Ureter (tissue), 1 donor: ENCODE results near the gene UBR1. TPM values are rescaled to one million over a fixed set of nuclear protein-coding genes. Genes with fewer than 3 reads are reported as not detected.
"Not testable (repeated sequence)": the region's sequence is repeated elsewhere in the genome, so short reads cannot be mapped to it uniquely, and the experiment has no call there.

Source experiments
- DNase-seq: peaks from one replicate; pipeline ENCODE4 v3.0.0-alpha.2; 2020; ENCODE audit warnings: low spot score
- total RNA-seq: library from RNA; stranded (reverse); gene quantifications from one replicate; pipeline ENCODE4 v1.2.4, GENCODE V29; 2023
- donor health status: DM: yes; HTN: yes; CAD: no.

Gene UBR1
- total RNA-seq, 1 donor from 2014 or later: 49.0 TPM

DNA sequence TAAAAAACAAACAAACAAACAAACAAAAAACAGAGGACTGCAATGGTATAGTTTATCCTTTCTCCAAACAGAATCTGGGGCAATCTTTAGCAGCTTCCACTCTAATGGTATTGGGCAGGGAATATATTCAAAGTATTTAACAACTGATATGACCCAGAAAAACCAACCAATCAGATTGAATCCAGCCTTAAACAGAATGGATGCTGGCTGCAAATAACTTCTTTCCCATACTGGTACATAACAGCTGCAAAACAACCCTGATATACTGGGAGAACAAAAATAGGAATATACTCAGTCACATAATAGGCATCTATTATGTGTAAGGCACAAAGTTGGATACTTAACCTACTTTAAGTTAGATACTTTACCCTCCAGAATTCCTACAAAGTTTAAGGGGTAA, 49.1 kb downstream of the UBR1 start:
- no peak for DNase-seq

DNA sequence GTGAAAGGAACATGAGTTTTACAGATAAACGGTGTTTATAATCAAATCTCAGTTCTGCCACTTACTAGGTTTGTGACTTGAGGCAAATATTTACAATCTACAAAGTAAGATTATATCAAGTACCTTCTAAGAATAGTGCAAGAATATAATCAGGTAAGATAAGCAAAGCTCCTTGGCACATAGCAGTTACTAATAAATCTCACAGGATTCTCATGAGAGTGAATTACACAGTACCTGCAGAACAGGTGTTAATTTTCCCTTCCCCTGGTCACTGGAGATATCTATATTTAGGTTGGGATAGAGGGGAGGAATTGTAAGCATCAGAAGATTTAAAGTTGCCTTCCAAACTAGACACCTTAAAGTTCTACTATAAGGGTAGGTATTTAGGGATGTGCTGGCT, 53.0 kb downstream of the UBR1 start:
- no peak for DNase-seq

DNA sequence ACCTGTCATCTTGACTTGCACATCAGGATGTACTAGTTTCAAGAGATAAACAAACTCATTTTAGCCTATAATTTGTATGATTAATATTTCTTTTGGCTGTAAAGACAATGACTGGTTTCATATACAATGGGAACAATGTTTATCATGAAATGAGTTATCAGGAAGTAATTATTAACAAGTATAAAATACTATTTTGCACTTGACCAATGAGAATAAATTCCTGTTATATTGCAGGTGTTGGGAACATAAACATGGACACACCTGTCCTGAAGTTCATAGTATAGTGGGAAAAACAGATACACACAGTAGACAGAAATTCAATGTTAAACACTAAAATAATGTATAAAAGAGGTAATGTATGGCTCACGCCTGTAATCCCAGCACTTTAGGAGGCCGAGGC, 56.9 kb downstream of the UBR1 start:
- DNase-seq: no peak

DNA sequence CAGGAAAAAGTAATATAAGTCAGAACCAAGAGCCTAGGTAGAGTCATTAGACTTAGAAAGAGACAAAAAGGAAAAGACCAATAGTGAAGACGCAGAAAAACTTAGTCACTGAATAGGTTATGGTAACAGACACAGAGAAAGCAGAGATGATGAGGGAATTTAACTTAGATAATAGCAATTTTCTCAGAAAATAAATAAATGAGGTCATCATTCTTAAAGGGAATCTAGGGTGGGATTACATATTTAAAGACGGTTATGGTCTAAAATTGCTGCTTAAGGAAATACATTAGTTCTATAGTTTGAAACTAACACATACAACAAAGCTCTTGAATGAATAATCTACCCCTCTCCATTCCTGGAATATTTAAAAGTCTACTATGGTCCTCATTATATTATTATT, 59.4 kb downstream of the UBR1 start:
- no peak for DNase-seq

DNA sequence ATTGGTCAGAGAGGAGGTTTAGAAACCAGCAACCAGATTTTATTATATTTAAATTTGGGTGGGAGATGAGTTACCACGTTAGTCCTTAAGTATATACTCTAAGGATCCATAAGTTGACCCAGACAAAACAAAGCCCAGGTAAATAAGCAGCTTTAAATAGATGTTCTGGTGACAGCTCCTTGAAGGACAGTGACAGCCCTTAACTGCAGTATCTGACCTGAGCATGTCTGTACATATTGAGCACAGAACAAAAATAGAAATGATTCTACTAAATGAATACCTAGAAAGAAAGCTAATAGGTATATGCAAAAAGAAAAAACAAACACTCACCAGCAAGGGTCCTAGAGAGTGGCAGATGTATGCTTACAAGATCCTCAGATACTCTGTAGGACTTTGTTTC, 63.0 kb downstream of the UBR1 start:
- DNase-seq: no peak

DNA sequence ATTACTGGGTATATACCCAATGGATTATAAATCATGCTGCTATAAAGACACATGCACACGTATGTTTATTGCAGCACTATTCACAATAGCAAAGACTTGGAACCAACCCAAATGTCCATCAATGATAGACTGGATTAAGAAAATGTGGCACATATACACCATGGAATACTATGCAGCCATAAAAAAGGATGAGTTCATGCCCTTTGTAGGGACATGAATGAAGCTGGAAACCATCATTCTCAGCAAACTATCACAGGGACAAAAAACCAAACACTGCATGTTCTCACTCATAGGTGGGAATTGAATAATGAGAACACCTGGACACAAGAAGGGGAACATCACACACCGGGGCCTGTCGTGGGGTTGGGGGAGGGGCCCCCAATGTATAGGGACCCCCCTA, 64.8 kb downstream of the UBR1 start:
- DNase-seq: not testable (repeated sequence)

DNA sequence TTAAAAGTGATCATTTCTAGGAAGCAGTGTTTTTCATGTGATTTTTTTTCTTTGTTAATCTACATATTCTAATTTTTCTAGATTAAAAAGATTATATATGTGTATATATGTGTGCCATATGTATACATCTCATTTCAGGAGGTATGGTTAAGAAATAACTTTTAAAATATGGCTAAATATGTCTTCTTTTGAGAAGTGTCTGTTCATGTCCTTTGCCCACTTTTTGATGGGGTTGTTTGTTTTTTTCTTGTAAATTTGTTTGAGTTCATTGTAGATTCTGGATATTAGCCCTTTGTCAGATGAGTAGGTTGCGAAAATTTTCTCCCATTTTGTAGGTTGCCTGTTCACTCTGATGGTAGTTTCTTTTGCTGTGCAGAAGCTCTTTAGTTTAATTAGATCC, 70.6 kb downstream of the UBR1 start:
- DNase-seq: not testable (repeated sequence)

DNA sequence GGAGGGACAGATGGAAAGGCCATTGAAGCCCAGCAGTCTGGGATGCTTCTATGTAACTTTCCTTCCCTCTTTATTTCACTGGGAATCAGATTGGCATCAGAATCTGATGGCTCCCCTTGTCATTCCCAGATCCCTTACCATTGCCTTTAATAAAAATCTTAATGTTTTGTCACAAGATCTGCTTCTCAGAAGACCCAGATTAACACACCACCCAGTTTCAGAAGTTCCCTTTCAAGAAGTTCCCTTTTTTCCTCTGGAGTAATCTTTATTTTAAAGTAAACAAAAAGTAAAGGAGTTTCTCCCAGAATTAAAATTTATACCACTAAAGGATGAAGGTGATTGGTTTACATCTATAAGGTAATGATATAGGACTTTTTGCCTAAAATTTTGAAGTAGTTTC, 76.4 kb downstream of the UBR1 start:
- no peak for DNase-seq

DNA sequence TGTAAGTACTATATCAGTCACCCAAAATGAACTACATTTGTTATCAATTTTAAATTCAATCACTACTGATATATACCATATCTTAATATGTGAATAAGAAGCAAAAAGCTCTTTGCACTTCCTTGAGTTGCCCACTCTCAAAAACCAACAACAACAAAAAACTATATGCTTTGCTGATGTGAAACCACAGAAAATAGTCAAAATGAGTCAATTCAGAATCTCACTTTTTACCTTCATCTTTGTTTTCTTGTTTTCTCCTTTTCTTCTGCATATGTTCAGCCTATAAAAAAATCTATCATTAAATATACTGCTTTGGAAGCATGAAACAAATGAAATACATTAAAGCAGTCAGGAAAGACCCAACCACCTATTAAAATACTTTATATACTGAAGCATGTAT, 80.7 kb downstream of the UBR1 start:
- DNase-seq: no peak

DNA sequence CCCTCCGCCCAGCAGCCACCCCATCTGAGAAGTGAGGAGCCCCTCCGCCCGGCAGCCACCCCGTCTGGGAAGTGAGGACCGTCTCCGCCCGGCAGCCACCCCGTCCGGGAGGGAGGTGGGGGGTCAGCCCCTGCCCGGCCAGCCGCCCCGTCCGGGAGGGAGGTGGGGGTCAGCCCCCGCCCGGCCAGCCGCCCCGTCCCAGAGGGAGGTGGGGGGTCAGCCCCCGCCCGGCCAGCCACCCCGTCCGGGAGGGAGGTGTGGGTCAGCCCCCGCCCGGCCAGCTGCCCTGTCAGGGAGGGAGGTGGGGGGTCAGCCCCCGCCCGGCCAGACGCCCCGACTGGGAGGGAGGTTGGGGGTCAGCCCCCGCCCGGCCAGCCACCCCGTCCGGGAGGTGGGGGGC, 91.2 kb downstream of the UBR1 start:
- not testable (repeated sequence) for DNase-seq

DNA sequence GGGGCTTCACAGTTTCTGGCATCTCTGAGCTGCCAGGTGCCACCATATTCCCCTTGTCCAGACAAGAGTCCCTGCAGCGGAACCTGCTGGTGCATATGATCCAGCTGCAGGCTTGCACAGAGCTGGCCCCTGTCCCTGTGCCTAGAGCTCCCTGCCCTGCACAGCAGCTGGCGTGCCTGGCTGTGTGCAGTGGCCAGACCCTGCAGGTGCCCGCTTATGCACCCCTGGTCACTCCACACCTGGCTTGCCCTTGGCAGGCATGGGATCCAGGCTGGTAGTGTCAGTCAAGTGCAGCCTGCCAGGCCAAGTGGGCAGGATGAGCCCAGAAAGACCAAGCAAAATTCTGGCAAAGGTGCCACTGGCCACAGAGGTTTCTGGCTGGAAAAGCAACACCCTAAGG, 96.6 kb downstream of the UBR1 start:
- no peak for DNase-seq

DNA sequence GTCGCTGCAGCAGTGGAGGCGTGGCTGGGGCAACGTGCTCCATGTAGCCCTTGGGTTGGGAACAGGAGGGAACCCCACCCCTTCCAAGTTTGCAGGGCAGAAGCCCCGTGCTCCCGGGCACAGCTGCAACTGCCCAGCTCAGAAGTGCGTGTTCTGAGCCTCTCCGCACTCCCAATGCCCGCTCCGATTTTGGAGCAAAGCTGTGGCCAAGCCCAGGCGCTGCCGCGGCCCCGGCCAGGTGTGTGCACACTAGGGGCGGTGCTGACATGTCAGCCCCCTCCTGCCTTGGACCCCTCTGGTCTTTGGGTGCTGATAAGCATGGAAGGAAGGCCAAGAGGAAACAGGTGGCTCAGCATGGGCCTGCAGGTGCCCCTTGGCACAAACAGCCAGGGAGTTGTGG, 97.7 kb downstream of the UBR1 start:
- DNase-seq: no peak

DNA sequence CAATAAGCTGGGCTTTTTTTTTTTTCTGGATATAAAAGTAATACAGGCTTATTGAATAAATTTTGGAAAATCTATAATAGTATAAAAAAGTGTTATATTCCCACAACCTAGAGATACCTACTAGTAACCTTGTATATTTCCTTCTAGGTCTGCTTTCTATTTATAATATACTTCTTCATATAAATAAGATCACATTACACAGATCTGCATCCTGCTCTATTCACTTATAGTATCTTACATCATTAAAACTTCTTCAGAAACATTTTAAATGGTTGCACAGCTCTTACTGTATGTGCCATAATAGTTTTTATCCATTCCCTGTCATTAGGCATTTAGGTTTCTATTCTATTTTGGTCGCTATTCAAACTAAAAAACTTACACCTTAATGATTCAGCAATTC, 98.3 kb downstream of the UBR1 start:
- no peak for DNase-seq

DNA sequence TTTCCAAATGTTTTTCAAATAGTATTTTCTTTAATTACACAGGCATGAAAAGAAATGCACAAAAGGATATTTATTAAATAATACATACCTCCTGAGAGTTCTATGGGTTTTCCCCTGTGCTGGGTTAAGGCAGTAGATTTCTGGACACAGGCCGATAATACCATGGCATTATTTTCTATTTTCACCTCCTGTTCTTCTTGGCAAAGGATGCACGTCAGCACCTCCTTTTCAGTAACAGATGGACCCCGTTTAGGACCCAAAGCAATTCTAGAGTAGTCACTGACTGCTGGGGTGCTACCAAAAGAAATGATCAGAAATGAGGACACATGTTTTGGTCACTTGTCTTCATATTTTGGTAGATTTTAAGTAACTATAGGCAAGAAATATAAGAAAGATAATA, 98.8 kb downstream of the UBR1 start:
- DNase-seq: no peak

DNA sequence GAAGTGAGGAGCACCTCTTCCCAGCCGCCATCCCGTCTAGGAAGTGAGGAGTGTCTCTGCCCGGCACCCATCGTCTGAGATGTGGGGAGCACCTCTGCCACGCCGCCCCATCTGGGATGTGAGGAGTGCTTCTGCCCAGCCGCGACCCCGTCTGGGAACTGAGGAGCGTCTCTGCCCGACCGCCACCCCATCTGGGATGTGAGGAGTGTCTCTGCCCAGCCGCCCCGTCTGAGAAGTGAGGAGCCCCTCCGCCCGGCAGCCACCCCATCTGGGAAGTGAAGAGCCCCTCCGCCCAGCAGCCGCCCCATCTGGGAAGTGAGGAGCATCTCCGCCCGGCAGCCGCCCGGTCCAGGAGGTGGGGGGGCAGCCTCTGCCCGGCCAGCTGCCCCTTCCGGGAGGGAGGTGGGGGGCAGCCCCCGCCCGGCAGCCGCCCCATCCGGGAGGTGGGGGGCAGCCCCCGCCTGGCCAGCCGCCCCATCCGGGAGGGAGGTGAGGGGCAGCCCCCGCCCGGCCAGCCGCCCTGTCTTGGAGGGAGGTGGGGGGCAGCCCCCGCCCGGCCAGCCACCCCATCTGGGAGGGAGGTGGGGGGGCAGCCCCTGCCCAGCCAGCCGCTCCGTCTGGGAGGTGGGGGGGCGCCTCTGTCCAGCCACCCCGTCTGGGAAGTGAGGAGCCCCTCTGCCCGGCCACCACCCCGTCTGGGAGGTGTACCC, 100.8 kb downstream of the UBR1 start:
- not testable (repeated sequence) for DNase-seq

DNA sequence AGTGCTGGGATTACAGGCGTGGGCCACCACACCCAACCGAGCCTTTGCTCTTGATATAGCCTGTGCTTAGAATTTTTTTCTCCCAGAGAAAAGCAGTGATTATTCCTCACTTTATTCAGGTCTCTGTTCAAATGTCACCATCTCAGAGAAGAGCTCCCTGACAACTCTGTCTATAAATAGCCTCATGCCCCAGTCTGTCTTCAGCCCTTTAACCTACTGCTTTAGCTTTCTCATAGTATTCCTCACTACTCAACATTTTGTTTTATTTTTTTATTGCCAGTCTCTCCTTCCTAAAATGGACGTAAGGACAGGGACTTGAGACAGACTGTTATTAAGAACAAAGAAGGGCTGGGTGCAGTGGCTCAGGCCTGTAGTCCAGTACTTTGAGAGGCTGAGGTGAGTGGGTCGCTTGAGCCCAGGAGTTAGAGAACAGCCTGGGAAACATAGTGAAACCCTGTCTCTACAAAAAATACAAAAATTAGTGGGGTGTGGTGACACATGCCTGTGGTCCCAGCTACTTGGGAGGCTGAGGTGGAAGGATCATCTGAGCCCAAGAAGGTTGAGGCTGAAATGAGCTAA, 106.5 kb downstream of the UBR1 start:
- DNase-seq: no peak

DNA sequence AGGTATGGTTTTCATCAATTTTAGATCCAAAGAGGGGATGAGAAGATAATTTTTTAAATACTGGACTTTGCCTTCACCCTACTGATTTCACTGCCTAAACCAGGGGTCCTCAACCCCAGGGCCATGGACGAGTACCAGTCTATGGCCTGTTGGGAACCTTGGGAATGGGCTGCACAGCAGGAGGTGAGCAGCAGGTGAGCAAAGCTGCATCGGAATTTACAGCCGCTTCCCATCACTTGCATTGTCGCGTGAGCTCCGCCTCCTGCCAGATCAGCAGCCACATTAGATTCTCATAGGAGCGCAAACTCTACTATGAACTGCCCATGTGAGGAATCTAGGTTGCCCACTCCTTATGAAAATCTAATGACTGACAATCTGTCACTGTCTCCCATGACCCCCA, 109.0 kb downstream of the UBR1 start:
- no peak for DNase-seq

DNA sequence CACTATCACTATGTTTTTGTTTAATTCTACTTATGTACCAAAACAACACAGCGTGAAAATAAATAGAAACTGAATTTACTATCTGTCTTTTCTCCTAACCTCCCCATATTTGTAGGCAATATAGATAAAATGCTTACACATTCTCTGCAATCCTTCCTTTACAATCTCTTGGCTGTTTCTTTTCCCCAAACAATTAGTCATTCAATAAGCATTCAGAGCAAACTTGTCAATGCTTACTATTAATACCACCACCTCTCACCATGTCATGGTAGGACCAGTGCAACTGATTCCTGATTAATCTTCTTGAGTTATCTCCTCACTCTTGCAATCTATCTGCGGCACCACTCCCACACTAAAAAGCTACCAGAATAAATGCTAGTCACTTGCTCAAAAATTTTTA, 111.3 kb downstream of the UBR1 start:
- no peak for DNase-seq

DNA sequence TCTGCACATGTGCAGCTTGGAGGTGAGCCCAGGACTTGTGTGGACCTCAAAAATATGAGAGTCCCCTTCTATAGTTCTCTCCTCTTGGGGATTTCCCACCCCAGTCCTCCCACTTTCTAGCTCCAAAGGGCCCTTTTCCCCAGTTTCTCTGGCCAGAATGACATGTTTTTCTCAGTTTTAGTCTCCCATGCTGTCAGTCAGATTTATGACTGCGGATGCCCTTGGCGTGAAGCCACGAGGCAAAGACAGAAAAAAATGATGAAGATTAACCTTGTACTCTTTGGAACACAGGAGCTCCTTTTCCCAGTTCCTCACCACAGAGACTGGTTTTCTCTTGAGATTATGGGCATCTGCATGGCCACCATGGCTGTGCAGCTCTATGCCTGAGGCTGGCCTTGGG, 113.2 kb downstream of the UBR1 start:
- DNase-seq: no peak

DNA sequence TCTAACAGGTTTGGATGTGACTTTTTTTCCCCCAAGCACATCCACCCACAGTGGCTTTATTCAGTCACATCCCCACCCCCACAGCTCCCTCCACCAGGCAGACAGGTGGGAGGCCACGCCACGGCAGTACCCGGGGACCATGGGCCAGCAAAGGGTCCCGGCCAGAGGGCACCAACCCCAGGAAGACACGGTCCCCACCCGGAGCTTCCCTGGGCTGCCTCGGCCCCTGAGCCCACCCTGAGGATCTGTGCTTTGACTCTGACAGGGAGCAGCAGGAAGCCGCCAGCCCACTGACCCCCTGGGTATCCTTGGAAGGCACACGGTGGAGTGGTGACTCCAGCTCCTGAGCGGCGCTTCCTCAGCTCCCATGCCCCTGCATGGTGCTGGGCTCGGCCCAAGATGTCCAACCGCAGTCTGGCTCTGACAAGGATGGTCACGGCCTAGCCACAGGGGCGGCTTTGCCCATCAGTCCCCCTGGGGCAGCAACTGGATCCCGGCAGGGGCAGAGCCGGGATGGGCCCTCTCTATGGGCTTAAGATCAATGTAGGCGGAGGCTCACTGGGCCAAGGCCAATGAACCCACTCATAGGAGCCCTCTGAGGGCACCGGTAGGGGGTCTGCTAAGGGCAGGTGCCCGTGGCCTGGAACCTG, 119.0 kb downstream of the UBR1 start:
- no peak for DNase-seq

DNA sequence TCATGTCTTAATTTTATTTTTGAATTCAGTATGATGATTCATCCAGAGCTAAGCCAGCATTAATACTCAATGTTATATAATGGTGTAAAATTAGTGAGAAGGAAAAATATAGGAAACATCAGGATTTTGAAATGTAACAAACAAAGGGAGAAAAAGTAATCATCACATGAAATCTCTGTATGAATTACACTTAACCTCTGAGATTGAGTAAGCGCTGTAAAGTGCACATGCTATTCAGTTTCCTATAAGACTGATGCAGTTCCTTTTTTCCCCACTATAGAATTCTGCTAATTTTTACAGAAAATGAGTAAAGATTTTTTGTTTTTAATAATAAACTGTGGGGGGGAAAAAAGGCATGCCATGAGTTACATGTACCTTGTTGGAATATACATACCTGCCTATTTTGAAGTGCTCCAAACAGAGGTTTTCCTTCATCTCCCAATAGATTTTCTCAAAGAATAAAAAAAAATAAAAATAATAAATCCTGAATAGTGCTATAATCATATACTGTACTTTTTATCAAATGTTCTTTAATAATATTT, 121.3 kb downstream of the UBR1 start:
- no peak for DNase-seq

DNA sequence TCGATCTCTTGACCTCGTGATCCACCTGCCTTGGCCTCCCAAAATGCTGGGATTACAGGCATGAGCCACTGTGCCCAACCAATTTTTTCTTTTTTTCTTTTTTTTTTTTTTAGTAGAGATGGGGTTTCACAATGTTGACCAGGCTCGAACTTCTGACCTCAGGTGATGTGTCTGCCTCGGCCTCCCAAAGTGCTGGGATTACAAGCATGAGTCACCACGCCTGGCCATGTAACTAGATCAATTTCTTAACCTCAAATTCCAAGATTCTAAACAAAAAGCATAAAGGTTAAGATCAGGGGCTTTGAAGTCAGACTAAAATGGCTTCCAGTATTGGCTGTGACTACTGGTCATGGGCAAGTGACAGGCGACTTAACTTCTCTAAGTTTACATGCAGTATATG, 126.7 kb downstream of the UBR1 start:
- not testable (repeated sequence) for DNase-seq

DNA sequence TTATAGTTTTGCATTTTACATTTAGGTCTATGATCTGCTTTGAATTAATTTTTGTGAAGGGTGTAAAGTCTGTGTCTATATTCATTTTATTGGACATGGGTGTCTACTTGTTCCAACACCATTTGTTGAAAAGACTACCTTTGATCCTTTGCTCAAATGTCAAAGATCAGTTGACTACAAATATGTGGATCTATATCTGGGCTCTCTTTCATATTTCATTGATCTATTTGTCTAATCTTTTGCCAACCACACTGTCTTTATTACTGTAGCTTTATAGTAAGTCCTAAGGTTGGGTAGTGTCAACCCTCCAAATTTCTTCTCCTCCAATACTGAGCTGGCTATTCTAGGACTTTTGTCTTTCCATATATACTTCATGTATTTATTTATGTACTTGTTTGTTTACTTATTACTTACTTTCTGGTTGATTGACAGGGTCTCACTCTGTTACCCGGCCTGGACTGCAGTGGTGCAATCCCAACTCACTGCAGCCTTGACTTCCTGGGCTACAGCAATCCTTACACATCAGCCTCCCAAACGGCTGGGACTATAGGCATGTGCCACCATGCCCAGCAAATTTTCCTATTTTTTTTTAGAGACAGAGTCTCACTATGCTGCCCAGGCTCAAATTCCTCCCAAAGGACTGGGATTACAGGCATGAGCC, 131.5 kb downstream of the UBR1 start:
- DNase-seq: no peak
